Esophagus squamous epithelium (tissue), 5 donors: ENCODE results near the gene IRF7. TPM values are rescaled to one million over a fixed set of nuclear protein-coding genes. Genes with fewer than 3 reads are reported as not detected.

Source experiments
- DNase-seq: peaks from one replicate; lab custom pipeline; 2025; lab: John Stamatoyannopoulos, UW
- H3K27ac ChIP-seq, 4 donors: fragments of 200-600 bp; sonication (generic); one replicate each; pipeline ENCODE4 v1.5.1; 2016 to 2019; ENCODE audit warnings: mild to moderate bottlenecking in 1 of 4
- H3K27me3 ChIP-seq, 4 donors: fragments of 200-600 bp; sonication (generic); 1 replicate in 3 of 4; 2 replicates in 1 of 4; pipeline versions ENCODE4 v1.5.1 to v1.6.0; 2017 to 2021; ENCODE audit warnings: antibody characterized with exemption in 1 of 4
- H3K36me3 ChIP-seq, 3 donors: fragments of 200-600 bp; sonication (generic); one replicate each; pipeline ENCODE4 v1.5.1; 2016 to 2019
- H3K4me1 ChIP-seq, 3 donors: fragments of 200-600 bp; sonication (generic); one replicate each; pipeline ENCODE4 v1.5.1; 2017 to 2019
- H3K4me3 ChIP-seq, 4 donors: fragments of 200-600 bp; sonication (generic); 1 replicate in 3 of 4; 2 replicates in 1 of 4; pipeline ENCODE4 v1.5.1; 2016 to 2019; ENCODE audit warnings: mild to moderate bottlenecking in 2 of 4, moderate library complexity in 1 of 4
- H3K9me3 ChIP-seq, 3 donors: fragments of 200-600 bp; sonication (generic); one replicate each; pipeline ENCODE4 v1.5.1; 2016 to 2019
- CTCF ChIP-seq, 6 experiments: fragments of 450-650 bp in 4 of 6; fragments of 200-600 bp in 2 of 6; sonication (generic) in 2 of 6; IDR thresholded peaks; one replicate each; pipeline ENCODE4 v1.5.1; 2016 to 2019; ENCODE audit warnings: antibody characterized with exemption in 6 of 6, mild to moderate bottlenecking in 4 of 6, moderate library complexity in 4 of 6
- POLR2A ChIP-seq, 4 donors: fragments of 450-650 bp; IDR thresholded peaks; one replicate each; pipeline ENCODE4 v1.6.1; 2017; ENCODE audit warnings: antibody characterized with exemption in 4 of 4, mild to moderate bottlenecking in 4 of 4, moderate library complexity in 3 of 4
- WGBS, 2 donors: methylation state at CpG; one replicate each; pipeline ENCODE4 v1.1.5; 2018; 5-methylcytosine and 5-hydroxymethylcytosine counted together
- intact Hi-C: fragments of 100-400 bp; cut with DNase I; formaldehyde crosslinking; loops from one replicate; pipeline ENCODE4 v1.15.0; 2022
- total RNA-seq, 4 donors: library from RNA; depleted of rRNA; stranded (reverse); fragments of >200 nt; gene quantifications; one replicate each; pipeline ENCODE4 v1.1.0, GENCODE V29; 2016
- donor health status: DM: yes; HTN: yes; CAD: no.

The IRF7 gene
- total RNA-seq, 4 donors from 2014 or later = 16.9 to 26.3 (median 20.2) TPM

DNA sequence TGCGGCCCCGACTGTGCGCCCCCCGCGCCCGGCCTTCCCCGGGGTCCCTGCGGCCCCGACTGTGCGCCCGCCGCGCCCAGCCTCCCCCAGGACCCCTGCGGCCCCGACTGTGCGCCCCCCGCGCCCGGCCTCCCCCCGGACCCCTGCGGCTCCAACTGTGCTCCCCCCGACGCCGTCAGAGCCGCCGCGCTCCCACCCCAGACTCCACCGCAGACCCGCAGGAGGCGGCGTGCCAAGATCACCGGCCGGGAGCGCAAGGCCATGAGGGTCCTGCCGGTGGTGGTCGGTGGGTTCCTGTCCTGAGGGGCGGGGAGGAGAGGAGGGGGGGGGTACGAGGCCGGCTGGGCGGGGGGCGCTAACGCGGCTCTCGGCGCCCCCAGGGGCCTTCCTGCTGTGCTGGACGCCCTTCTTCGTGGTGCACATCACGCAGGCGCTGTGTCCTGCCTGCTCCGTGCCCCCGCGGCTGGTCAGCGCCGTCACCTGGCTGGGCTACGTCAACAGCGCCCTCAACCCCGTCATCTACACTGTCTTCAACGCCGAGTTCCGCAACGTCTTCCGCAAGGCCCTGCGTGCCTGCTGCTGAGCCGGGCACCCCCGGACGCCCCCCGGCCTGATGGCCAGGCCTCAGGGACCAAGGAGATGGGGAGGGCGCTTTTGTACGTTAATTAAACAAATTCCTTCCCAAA is 24.4 kb upstream of the IRF7 start:
- intact Hi-C loops = no loop called here
- Histone ChIP-seq H3K4me3 (no peak overlapping the region), H3K27me3 (peaks cover 0 to 50% (median 0%) of the 10 kb centered on the region in 4 donors), H3K27ac (no peak overlapping the region), H3K36me3 (peaks cover 0 to 42% (median 6%) of the 10 kb centered on the region in 3 donors), H3K9me3 (no peaks in the 10 kb centered on the region), H3K4me1 (peaks cover 14 to 54% (median 25%) of the 10 kb centered on the region in 3 donors)
- 90% methylated on average over 4 of the region's 69 CpGs; no CpG with 5 or more reads in 1 of the 2 donors for WGBS, 2 donors
- no peak for DNase-seq
- TF ChIP-seq CTCF (IDR thresholded peaks at IDR 0.05) (no peak), POLR2A (IDR thresholded peaks at IDR 0.05) (no peak)

DNA sequence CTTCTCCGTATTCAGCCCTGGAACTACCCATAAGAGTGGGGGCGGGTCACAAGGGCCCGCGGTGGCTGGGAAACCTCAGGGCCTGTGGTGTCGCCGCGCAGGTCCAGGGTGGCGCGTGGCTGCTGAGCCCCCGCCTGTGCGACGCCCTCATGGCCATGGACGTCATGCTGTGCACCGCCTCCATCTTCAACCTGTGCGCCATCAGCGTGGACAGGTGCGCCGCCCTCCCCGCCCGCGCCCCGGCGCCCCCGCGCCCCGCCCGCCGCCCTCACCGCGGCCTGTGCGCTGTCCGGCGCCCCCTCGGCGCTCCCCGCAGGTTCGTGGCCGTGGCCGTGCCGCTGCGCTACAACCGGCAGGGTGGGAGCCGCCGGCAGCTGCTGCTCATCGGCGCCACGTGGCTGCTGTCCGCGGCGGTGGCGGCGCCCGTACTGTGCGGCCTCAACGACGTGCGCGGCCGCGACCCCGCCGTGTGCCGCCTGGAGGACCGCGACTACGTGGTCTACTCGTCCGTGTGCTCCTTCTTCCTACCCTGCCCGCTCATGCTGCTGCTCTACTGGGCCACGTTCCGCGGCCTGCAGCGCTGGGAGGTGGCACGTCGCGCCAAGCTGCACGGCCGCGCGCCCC is 23.7 kb upstream of the IRF7 start:
- Histone ChIP-seq H3K27me3 (peaks cover 0 to 50% (median 0%) of the 10 kb centered on the region in 4 donors), H3K36me3 (peaks cover 0 to 38% (median 6%) of the 10 kb centered on the region in 3 donors), H3K27ac (no peak overlapping the region), H3K4me3 (peak overlapping the region in 1 of 4 donors; percentile 30), H3K9me3 (no peaks in the 10 kb centered on the region), H3K4me1 (peaks cover 14 to 54% (median 25%) of the 10 kb centered on the region in 3 donors)
- 25 to 36% methylated on average over 6 to 10 of the region's 80 CpGs for WGBS, 2 donors
- intact Hi-C loops = no loop called here
- no peak for TF ChIP-seq CTCF (IDR thresholded peaks at IDR 0.05)
- TF ChIP-seq POLR2A (IDR thresholded peaks at IDR 0.05) = no peak
- DNase-seq = no peak

- Histone ChIP-seq H3K4me1 (peaks cover 14 to 54% (median 25%) of the 10 kb centered on the region in 3 donors), H3K27ac (no peak overlapping the region), H3K9me3 (no peaks in the 10 kb centered on the region), H3K4me3 (peak overlapping the region in 1 of 4 donors; percentile 30), H3K36me3 (peaks cover 0 to 31% (median 0%) of the 10 kb centered on the region in 3 donors), H3K27me3 (peaks cover 0 to 50% (median 0%) of the 10 kb centered on the region in 4 donors)
- intact Hi-C loops = no loop called here
- DNase-seq = no peak
- no peak for TF ChIP-seq CTCF (IDR thresholded peaks at IDR 0.05)
- WGBS, 2 donors = 70 to 71% methylated on average over 11 to 22 of the region's 28 CpGs
These were observed 23.0 kb upstream of the IRF7 start for GRCh38 chr11:638631-639331.

DNA sequence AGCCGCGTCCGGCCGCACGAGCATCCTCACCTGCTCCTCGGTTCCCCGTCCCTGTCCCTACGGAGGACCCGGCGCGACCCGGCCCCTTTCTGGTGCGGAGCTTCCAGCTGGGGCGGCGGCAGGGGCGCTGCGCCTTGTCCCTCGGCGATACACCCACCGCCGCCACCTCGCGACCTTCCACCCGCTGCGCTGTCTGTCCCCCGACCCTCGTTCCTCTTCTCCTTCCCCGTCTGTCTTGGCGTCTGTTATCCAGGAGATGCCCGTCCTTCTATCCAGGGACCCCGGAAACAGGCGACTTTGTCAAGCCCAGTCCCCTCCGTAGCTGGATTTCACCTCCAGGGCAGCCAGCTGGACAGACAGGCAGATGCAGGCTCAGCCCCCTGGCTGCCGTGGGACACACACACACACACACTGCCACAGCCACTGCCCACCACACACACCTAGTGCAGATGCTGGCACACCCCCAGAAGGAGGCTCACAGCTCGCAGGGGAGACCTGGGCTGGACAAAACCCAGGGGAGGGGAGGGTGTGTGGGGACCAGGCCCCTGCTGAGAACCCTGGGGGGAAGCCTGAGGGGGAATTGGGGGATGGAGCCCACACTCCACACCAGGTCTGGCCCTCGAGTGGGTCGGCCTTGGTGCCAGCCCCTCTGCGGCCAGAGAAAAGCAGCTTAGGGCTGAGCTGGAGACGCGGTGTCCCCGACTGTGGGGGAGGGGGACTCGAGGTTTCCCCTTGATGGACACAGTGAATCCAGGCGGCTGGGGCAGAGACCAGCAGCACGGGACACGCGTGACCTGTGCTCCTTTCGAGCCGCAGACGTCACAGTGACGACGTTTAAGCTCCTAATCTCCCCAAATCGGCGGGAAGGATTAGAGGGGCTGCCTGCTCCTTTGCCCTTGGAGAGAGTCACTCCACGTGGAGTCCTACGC is 22.1 kb upstream of the IRF7 start:
- Histone ChIP-seq H3K4me1 (peaks cover 14 to 53% (median 25%) of the 10 kb centered on the region in 3 donors), H3K27me3 (peaks cover 0 to 50% (median 0%) of the 10 kb centered on the region in 4 donors), H3K9me3 (no peaks in the 10 kb centered on the region), H3K36me3 (peaks cover 0 to 22% (median 0%) of the 10 kb centered on the region in 3 donors), H3K4me3 (peak overlapping the region in 3 of 4 donors; percentile 24 to 55 (median 38)), H3K27ac (no peak overlapping the region)
- no peak for TF ChIP-seq POLR2A (IDR thresholded peaks at IDR 0.05)
- TF ChIP-seq CTCF (IDR thresholded peaks at IDR 0.05) = no peak
- intact Hi-C loops = no loop called here
- WGBS, 2 donors = 52 to 68% methylated on average over 36 to 43 of the region's 55 CpGs
- DNase-seq = no peak
